DMS114 treated with DMSO at 0.1 percent for 48 hours (cell line): ENCODE measurements around the gene MTHFD1L.

Experiments used
- DNase-seq: peaks from one replicate; lab custom pipeline; 2025; ENCODE audit not compliant: unreplicated experiment; lab: John Stamatoyannopoulos, UW

MTHFD1L gene

DNA sequence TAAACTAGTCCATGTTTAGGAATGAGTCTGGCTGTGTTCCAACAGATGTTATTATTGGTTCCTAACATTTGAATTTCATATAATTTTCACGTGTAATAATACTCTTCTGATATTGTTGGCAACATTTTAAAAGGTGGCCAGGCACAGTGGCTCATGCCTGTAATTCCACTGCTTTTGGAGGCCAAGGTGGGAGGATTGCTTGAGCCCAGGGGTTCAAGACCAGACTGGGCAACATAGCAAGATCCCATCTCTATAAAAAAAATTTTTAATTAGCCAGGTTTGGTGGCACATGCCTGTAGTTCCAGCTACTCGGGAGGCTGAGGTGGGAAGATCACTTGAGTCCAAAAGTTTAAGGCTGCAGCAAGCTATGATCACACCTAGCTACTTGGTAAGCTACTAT lies 116.2 kb downstream of the MTHFD1L start:
- DNase-seq = no peak

DNA sequence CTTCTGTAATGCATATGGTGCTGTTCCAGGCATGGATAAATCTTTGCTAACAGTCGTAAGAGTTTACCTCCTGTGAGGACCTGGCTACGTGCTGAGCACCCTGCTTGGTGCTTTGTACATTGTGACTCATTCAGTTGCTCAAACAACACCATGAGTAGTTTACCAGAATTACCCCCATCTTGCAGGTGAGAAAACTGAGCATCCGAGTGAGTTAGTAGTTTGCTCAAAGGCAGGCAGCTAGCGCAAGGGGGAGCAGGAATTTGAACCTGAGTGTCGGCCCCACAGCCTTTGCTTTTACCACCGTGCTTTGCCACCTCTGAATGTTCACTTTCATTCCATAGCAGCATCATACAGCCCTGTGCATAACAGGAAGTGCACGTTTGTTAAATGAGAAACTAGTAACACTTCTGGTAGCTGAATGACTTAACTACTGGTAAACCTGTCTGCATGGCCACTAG lies 121.9 kb downstream of the MTHFD1L start:
- DNase-seq = no peak

DNA sequence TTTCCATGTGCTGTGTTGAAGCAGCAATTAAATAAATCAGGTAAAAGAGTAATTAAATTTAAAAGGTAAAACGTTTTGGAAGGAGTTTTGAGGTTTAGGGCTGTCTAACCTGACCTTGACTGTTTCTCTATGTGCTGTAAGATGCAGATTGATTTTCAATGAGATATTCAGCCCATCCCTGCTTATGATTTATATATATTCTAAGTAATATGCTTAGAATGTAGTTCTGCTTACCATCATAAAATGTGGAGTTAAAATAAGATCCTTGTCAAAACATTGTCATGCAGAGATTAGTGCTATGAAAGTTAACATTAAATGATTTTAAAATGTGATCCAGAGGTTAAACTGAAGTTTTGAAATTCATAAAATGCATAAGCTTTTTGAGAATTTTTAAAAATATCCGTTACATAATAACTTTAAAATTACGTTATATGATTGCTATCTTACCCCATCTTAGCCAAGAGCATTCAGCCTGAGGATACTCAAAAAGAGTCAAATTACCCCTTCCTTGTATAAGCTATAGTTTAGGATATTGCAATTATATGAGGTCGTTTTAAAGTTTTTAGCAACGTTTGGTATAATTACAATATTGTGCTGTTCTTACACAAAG lies 122.5 kb downstream of the MTHFD1L start:
- DNase-seq = no peak

DNA sequence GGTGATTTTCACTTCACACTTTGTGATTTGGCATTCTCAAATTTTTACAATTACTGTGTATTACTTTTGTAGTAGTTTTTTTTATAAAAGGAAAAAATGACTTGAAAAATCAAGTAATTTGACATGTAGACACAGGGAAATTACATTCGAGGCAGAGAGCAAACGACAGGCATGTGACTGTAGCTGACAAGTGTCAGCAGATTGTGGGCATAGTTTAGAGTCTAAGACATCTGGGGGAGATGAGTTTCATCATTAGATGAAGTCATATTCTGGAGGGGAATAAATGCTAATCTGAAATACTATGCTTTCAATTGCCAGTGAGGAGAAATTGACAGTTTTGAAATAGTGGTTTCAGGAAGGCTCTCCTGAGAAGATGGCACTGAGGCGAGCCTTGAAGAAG lies 126.0 kb downstream of the MTHFD1L start:
- no peak for DNase-seq

DNA sequence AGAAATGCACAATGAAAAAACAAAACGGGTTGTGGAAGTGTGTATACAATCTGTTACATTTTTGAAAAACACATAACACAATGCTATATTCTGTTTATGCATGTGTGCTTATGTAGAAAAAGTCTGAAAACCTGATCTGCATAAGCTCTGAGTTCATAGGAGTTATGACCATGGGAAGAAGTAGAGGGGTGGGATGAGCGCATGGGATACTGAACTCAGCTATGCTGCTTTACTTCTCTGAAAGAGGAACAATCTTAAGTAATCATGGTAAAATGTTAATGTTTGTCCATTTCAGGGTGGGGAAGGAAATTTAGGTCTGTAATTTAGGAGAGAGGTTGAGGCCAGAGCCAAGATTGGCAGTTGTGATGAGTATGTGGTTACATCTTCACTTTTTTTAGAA lies 126.8 kb downstream of the MTHFD1L start:
- no peak for DNase-seq

DNA sequence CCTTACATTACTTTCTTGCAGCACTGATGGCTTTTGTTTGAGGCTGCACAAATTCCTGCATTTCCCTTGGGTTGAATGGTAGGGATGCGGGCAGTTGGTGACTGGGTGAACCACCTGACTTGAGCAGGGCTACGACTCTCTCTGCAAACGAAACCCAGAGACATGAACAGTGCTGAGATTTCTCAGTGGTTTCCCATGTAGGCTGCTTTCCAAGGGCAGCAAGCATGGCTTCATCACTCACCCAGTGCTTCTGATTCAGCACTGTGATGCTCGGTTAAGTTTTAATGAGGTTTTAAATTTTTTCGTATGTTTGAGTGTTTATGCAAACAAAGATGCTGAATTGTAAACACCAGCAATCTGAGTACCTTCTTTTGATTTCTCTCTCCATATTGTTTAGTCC lies 127.2 kb downstream of the MTHFD1L start:
- no peak for DNase-seq

DNA sequence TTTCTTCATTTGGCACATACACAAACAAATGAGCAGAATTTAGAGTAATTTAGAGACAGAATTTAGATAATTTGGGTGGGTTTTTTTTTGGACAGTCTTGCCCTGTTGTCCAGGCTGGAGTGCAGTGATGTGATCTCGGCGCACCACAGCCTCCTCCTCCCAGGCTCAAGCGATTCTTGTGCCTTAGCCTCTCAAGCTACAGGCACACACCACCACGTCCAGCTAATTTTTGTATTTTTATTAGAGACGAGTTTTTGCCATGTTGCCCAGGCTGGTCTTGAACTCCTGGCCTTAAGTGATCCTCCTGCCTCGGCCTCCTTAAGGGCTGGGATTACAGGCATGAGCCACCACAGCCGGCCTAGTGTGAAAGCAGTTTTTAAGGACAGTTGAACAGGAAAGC lies 127.8 kb downstream of the MTHFD1L start:
- DNase-seq = no peak

DNA sequence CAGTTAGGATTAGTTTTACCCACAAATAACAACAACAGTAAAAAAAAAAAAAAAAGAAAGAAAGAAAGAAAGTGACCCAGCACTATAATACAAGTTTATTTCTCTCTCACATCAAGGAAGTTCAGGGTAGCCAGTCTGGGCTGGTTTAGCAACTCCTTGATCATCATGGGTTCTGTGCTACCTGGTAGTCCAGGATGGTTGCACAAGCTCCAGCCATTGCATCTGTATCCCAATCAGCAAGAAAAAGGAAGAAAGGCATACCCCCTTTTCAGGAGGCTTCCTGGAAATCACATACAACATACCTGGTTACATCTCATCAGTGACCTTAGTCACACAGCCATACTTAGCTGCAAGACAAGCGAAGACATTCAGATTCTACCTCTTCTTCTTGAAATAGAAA lies 128.5 kb downstream of the MTHFD1L start:
- DNase-seq = no peak

DNA sequence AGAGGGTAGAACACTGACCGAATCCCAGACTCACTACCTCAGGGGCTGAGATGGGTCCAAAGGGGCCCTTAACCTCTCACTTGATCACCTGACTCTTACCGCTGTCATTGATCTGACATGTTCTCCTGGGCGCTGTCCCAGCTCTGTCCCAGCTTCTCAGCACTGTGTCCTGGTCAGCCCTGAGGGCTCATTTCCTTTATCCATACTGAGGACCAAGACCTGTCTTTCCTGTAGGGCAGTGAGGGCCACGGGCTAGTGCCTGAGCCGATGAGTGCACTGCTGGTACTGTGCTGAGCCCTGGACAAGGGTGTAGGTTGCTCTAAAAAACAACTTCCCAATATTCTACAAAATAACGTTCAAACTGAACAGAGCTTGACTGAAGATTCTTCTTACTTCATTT lies 131.5 kb downstream of the MTHFD1L start:
- no peak for DNase-seq

DNA sequence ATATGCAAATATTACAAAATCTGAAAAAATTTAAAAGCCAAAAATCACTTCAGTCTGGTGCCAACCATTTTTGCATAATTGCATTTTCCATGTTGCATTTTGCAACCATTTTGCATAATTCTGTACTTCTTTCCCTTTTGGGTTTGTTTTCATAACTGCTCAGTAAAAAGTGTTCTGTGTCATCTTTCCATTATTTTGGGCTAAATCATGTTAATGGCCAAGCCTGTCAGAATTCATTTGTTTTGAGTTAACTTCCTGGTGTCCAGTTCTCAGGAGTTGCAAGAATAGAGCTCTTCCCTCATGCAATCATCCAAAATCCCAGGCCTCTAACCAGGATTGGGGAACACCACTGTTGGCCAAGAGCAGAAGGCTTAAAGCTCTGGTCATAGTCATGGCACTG lies 133.6 kb downstream of the MTHFD1L start:
- no peak for DNase-seq

DNA sequence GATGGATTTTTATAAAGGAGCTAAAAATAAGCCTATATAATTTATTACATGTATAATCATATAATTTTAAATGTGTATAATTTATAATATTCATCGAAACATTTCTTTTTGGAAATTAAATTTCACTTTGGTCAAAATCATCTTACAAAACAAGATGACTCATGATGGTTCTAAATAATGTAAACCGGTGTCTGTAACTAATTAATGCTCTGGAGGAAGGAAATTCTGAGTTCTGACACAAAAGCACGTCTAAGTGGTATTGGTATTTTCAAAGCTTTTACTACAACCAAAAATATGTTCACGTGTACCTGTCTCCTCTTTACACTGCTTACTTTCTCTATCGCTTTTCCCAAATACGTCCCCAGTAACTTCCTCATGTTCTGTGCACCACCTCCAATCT lies 134.1 kb downstream of the MTHFD1L start:
- DNase-seq = no peak

DNA sequence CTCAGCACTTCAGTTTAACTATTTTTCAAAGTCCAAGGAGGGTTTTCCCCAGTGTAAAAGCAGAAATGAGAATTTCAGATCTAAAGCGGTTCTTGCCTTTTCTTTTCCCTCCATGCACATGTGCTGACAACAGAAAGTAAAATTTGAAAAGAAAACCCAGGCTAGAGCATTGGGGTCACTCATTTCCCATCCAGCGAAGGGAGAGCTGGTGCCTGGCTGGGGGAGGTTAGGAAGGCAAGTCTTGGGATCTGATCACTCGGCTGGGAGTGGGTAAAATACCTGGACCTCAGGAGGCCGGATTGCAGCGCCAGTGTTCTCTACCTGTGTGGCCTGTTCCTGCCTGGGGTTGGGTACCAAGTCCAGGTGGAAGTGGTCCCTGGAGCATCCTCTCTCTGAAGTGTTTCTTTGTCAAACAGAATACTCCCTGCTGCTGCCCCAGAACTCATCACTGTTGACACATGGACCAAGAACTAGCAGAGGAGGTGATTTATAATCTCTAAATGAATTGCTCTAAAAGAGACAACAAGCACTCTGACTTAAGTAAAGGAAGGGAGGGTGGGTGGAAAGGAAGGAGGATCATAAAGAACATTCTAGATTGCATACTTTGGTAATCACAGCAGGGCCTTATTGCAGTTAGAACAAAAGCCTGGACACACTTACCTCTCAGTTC lies 136.0 kb downstream of the MTHFD1L start:
- no peak for DNase-seq

DNA sequence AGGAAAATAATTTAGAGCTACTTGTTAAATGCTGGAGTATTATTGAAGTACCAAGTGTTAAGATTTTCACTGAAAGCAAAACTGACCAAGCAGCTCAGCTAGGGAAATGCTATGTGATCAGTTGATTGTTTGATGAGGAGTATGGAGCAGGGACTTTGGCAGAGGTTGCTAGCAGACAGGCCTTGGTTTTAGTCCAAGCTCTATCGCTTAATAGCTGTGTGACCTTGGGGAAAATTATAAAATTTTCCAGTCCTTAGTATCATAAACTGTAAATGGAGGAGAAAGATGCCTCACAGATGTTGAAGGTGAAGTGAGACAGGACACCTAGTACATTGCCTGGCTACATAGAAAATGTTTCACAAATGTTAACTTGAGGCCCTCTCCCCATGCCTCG lies 136.6 kb downstream of the MTHFD1L start:
- no peak for DNase-seq

DNA sequence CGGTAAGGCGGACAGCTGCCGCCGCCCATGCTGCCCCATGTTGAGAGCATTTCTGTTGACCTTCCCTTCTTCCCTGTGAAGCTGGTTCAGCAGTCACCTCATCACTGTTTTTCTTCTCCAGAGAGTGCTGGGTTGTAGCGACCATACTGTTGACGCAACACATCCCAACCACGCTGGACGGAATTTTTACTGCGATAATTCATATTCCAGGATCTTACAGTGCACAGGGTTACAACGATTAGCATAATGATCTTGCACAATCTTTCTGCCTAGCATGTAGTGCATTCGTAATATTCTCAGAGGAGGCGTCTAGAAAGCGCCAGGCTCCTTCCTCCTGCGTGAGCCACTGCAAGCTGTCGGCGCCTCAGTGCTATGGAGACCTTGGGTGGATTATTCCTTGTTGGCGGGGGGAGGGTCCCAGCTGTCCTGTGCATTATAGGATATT lies 137.0 kb downstream of the MTHFD1L start:
- no peak for DNase-seq

DNA sequence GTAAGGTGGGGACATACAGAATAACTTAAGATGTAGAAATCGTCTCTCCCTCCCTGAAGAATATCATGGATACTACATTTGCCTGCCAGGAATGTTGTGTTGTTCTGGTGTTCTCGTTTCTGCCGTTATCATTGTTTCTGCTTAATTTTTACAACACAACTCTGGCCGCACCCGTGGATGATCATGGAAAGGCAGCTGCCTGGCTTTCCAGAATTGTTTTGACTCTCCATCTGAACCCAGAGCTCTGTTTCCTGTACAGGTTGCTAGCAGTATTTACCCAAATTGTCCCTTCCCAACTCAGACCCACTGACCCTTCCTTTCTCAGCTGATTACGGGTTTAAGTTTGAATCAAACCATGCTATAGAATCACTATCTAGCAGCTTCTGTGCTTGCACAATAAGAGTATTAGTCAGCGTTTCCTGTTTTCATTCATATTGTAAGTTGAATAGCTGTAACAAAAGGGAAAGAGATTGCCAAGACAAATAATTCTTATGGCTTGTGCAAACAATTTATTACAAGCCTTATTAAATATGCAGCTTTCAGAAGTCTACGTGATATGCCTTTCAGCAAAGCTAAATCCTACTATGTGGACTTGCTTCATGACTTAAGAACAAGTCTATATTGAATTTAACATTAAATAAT lies 139.0 kb downstream of the MTHFD1L start:
- DNase-seq = no peak

DNA sequence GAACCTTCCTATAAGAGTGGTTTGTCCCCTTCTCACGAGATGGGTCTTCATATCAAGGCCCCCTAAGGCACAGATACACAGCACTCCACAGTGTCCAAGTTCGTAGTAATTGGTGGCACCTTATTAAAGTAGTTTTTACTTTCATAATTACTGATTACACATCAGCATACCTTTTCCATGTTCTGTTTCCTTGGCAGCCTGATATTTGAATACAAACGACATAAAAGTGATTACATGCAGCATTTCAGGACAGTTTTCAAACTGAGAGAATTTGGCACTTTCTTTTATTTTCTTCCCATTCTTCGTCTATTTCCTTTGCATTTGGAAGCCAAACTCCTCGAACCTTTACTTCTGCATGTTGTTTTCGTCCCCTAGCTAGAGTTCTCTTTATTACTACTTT lies 139.7 kb downstream of the MTHFD1L start:
- DNase-seq = no peak

DNA sequence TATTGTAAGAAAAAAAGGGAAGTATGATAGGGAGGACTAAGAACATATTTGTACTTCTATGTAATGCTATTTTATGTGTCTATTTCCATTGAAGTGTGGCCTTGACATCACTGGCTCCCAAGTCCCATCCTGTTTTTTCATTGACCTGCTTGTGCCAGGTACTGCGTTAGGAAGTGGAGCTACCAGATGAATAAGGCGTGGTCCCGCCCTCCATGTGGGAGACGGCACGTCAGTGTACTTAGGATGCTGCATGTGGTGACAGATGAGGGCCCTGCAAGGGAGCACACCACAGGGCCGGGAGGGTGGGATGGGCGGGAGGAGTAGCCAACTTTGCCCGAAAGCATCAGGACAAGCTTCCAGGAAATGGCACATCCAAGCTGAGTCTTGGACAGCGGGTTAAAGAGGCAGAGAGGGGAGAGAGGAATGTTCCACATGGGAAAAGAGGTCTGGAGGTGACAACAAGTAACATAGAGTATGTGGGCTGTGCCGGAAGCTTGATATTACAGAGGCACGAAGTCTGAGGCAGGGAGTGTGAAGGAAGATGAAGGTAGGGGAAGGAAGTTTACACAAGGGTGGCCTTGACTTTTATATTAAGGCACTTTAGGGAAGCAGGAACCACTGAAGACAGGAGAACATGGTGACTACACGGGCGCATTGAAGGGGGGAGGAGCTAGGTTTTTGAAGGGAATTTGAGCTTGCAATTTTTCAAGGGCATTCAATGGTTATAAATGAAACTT lies 140.6 kb downstream of the MTHFD1L start:
- no peak for DNase-seq

DNA sequence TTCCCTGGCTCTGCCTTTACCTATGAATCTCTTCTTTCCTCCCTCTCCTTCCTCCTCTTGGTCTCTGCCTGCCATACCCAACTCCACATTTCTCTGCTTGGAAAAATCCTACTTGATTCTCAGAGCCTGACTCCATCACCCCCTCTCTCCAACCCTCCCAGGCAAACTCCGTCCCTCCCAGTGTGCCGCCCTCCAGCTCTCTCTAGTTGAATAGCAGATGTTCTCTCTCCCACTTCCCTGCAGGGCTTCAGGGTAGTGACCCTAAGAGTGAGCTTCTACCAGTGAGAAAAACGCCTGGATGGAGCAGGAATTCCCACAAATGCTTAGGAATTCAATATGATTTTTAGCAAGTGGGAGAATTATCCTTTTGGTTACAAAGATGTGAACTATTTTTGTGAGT lies 141.6 kb downstream of the MTHFD1L start:
- no peak for DNase-seq

DNA sequence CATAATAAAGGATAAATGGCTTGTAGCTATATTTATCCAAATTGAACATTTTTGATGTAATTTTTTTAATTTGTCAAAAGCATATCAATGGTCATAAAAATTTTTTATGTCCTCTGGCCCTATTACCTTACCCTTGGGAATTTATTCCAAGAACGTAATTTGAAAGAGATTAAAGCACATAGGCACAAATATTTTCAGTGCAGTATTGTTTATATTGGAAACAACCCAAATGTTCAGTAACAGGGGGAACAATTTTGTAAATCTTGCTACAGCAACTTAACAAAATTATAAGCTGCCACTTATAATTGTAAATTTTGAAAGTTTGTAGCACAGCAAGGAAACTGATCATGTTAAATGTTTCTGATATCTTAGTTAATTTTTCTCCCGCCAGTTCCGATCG lies 142.4 kb downstream of the MTHFD1L start:
- DNase-seq = no peak

DNA sequence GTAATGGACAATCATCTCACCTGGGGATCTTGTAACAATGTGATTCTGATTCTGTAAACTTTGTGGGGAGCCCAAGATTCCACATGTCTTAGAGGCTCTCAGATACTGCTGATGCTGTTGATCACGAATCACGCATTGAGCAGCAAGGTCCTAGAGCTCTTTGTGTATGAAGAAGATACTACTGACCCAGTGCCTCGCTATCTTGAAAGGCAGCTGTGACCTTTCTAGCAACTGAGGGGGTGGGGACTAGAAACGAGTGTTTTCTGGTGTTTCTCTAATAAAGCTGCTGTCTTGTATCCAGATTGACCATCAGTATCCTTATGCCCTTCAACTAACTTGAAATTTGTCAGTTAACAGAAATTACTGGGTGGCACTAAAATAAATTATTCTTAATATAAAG lies 142.9 kb downstream of the MTHFD1L start:
- no peak for DNase-seq

DNA sequence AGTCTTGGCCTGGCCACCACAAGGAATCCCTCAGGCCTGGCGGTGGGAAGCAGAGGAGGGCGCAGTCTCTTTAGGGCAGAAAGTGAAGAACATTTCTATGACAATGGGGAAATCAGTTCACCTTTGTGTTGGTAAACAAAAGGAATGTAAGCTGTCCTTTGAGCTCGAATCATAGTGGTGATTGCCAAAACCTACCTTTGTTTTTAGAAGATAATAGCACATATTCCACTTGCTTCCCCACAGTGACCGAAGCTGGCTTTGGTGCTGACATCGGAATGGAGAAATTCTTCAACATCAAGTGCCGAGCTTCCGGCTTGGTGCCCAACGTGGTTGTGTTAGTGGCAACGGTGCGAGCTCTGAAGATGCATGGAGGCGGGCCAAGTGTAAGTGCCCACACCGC lies 144.1 kb downstream of the MTHFD1L start:
- DNase-seq = no peak

DNA sequence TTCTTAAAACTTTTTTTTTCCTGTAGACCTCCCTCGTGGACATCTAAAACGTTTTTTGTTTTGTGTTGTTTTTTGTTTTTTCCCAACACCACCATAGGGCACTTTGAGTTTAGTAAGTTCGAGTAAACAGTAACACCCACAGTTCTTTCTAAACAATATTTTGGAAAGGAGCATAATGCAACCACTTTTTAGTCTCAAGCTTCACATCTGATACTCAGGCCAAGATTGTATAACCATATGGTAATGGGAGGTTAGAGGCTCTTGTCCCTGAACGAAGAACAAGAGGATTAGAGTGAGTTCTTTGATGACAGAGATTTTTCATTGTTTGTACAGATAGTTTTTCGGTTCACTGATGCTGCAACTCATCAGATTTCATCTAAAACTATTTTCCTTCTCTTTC lies 144.6 kb downstream of the MTHFD1L start:
- no peak for DNase-seq
